ENCODE measurements around the gene MITF. TPM values are rescaled to one million over a fixed set of nuclear protein-coding genes. Genes with fewer than 3 reads are reported as not detected.

The MITF gene
- polyA plus RNA-seq, 1 donor: 40.7 TPM

DNA sequence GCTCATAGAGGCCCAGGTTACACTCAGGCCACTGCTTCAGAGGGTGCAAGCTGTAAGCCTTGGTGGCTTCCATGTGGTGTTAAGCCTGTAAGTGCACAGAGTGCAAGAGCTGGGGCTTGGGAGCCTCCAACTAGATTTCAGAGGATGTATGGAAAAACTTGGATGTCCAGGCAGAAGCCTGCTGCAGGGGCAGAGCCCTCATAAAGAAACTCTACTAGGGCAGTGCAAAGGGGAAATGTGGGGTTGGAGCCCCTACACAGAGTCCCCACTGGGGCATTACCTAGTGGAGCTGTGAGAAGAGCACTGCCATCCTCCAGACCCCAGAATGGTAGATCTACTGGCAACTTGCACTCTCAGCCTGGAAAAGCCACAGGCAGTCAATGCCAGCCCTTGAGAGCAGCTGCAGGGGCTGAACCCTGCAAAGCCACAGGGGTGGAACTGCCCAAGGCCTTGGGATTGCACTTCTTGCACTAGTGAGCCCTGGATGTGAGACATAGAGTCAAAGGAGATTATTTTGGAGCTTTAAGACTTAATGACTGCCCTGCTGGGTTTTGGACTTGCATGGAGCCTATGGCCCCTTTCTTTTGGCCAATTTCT, 14.0 kb downstream of the MITF start:
- no peak for DNase-seq

DNA sequence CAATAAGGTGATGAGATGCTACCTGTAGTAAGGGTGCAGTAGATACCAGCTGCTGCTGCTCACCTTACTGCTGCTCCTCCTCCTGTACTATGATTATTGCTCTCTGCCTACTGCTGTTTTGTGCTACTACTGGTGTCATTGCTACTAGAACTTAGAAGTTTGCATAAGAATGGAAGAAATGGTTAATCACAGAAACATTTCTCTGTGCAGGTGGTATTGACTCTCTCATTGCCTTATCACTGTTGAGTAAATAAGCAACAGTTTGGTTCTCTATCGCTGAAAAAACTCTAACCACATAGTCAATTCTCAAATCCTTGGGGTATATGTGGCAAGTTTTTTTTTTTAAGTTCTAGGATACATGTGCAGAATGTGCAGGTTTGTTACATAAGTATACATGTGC, 16.5 kb downstream of the MITF start:
- DNase-seq: no peak

- DNase-seq: no peak
These were observed 22.9 kb downstream of the MITF start for GRCh38 chr3:69761896-69762767.

DNA sequence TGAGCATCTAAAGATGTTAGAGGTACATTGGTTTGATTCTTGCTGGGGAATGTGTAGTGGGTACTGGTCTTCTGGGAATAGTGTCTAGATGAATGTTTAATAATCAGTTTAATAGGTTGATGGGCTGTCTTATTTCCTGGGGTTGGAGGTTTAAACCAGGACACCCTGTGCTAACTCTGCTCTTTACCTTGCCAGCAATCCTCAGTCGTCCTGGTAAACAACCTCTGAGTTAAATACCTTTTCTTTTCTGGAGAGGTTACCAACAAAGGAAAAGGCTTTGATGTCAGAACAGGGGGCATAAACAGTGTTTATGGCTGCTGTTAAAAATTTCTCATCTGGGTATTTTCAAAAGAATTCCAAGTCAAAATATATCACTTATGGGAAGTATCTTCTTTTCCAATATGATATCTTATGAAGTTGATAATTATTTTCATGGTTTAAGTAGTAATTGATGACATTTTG, 23.5 kb downstream of the MITF start:
- DNase-seq: no peak

DNA sequence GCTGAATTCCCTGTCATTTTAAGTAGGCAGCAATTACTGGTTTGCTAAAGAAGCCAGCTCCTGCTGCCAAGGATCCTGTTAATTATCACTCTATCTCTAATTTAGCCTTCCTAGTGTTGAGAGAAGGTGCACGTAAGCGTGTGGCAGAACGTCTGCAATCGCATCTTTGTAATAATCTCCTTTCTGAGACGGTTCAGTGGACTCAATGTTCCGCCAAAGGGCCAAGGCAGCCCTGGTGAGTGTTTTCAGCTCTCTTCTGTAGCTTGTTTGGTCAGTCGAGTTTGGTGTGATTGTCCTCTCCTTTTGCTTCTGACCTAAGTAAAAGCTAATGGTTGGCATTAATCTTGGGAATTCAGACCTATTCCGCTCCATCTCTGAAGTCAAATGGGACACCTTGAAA, 24.2 kb downstream of the MITF start:
- DNase-seq: no peak

DNA sequence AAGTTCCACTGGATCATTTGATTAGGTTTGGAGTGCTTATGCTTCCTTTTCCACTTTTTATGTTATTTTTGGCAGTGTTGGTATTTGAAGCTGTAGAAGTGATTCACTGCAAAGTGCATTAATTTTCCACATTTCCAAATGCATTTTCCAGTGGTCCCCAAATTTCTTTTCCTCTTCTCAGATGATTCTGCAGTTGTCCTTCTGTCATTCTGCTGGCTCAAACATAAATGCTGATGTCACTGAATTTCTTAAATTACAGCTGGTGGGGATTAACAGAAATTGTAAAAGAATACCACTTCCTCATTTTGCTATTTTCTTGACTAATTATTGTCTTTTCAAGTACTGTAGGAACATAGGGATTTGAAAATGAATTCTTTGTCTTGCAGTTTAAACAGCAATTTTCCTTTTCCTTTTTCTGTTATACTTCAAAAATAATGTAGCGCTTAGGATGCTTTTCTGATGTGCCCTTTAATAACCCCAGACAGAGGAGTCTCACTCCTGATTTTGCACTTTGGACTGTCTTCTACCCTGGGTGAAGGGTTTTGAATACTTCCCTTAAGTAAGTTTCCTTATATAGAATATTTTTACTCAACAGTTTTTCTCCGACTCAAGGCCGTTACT, 25.0 kb downstream of the MITF start:
- DNase-seq: no peak

DNA sequence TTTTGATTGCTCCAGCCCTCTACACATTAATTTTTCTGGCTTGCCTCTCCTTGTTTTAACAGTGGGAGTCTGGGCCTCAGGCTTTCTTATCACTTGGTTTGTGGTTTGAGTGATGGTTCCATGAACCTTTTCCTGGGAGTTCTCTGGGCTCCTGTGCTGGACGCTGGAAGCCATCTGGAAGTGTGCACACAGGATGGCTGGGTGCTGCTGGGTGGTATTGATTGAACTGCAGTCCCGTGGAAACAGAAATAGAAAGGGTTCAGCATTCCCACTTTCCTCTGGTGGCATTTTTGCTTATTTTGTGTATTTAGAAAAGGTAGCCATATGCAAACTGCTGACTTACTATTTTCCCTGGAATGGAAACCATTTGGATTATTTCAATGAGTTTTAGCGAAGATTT, 25.6 kb downstream of the MITF start:
- DNase-seq: no peak

DNA sequence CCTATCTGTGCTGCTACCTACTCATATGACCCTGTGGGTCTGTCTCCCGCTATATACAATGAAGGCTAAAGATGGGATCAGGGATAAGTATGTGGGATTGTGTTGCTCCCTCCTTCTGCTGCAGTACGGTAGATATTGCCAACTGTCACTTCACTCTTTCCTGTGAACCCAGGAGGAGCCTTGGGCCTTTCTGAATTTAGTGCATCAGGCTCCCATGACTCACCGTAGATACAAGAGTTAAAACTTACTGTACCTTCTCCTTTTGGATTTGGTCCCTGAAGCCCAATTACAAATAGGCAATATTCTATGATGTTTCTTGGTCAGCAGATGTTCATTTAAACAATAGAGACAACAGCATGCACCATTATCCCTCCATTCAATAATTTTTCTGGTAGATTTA, 27.4 kb downstream of the MITF start:
- no peak for DNase-seq

- DNase-seq: no peak
These were observed 28.3 kb downstream of the MITF start for GRCh38 chr3:69767571-69767970.

DNA sequence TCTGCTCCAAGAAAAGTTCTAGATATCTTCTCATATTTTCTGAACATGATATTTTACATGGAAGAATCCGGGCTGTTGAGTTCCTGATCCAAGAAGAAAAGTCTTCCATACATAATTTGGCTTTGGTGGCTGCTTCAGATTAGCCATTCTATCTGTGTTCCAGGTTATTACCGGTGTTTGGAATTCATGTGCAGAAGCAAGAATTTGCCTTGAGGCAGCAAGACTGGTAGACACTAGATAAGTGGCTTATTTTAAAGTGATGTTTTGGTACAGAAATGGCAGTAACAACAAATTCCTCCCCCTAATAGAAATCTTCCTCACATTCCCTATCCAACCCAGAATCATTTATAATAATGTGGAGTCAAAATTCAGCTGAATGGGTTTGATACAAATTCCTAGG, 29.2 kb downstream of the MITF start:
- DNase-seq: no peak

- DNase-seq: peak; percentile 53
These were observed 31.0 kb downstream of the MITF start for GRCh38 chr3:69770219-69770618.

GRCh38 chr3:69770976-69771634, 31.8 kb downstream of the MITF start:
- DNase-seq: no peak

DNA sequence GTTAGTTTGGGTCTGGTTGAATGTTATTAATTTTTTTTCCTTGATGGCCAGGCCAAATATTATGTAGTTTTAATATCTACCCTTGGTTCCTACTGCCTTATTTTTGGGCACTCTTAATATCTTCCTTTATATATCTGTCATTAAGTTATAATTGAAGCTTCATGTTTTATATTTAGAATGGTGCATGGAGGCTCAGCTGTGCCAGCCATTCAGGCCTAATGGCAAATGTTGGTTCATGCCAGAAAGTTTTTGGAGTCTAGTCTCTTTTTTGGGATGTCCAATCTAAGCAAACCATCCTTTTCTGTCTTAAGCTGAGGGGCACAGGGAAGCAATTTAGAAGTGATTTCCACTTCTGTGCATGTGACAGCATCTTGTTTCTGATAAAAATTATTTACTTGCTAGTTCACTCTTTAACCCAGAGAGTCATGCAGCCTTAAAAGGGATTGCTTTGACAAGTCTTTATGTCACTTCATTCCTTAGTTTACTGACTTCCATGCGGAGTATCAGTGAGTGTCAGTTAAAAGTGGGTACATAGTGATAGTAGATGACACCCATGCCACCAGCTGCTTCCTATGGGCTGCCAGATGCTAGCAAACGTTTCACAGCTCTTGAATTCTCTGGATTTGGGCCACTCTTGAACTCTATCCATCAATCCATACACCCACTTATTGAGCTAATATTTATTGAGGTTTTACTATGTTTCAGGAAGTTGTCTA, 33.0 kb downstream of the MITF start:
- no peak for DNase-seq

DNA sequence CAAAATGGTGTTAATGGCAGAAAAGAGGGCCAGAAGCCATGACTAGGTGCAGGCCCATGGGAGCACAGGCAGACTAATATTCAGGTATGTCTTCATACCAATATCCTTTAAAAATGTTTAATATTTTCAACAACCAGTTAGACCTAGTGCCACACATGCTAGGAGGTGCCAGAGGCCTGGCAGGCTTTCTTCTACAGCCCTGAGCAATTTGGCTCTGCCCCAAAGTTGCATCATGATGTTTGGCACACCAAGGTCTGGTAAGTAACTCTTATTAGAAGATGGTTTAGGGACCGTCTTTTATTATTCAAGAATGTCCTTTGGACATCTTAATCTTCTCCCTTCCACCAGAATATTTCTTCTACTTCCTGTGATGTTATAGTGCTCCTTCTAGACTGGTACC, 34.8 kb downstream of the MITF start:
- no peak for DNase-seq

GRCh38 chr3:69775751-69776150, 36.5 kb downstream of the MITF start:
- no peak for DNase-seq

- DNase-seq: no peak
These were observed 37.0 kb downstream of the MITF start for GRCh38 chr3:69776289-69776688.

DNA sequence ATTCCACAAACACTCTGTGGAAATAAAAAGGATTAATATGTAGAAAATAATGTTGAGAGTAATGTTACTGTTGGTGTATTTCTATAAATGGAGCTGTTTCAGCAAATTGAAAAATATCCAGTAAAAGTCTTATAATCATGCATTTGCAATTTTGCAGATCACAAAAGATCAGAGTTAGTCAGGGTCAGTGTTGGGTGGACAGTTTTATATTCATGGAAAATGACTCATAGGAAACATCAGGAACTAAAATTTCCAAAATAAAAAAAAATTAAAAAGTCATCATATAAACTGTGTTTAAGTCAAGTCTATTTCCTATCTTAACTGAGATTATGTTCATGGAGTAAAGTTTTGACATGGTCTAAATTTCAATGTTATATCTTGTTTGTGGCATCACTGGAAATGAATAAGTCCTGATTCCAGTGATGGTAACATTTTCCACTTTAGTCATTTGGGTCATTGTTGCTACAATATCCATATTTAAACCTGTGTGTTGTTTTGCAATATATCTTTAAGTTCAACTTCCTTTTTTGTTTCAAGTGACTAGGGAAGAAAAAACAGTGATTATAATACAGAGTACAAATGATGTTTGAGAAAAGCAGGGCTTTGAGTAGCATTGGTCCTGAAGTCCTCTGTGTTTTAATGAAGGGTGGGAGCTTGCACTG, 37.8 kb downstream of the MITF start:
- DNase-seq: no peak

DNA sequence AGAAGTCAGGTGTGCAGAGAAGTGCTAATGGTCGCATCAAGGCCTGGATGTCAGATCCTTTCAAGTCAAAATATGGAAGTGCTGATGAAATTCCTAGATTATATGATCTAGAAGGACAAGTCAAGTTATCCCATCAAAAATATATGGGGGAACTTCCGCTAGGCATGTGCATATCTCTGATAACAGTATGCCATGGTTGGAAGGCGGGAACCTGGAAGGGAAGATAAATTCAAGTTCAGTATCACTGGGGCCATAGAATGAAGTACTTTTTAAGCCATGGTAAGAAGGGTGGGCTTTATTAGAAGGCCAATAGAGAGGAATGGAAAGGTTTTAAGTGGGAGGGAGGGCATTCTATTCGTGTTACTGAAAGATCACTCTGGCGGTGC, 38.3 kb downstream of the MITF start:
- DNase-seq: no peak

GRCh38 chr3:69781593-69781992, 42.3 kb downstream of the MITF start:
- no peak for DNase-seq

GRCh38 chr3:69784954-69785514, 45.8 kb downstream of the MITF start:
- no peak for DNase-seq

GRCh38 chr3:69785769-69786320, 46.6 kb downstream of the MITF start:
- DNase-seq: no peak
